ENCODE data around the gene SFT2D3. TPM values are rescaled to one million over a fixed set of nuclear protein-coding genes. Genes with fewer than 3 reads are reported as not detected.

SFT2D3 gene
- total RNA-seq, 1 donor from 2014 or later: 6.6 TPM

DNA sequence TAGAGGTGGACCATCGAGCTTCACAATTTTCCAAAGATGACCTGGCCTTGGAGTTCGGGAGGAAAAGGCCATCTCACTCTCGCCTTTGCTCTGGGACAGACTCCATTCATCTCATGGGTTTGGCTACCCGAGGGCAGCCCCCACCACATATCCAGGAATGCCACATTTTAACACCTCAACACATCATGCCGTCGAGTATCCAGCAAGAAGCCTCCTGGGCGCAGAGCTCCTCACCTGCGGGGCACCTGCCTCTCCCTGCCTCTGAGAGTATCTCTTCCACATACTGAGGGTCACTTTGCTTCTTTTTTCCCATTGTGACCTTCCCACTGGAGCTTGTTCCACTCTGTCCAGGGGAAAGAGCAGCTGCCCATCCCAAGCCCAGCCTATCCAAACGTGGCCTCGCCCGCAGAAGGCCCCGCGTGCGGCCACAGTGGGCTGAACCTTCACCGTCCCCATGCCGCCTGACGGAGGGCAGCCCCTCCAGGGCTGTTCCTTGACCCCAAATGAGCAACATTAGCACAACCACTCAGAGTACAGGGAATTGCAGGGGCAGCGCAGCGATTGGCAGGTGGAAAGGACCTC is 20.5 kb upstream of the SFT2D3 start:
- H3K27me3 Mint-ChIP-seq (ENCODE audit: insufficient read depth): peaks cover 29% of the 10 kb centered on the region
- intact Hi-C loops (cut with micrococcal nuclease): no loop called here
- no peaks in the 10 kb centered on the region for H3K9me3 Mint-ChIP-seq

DNA sequence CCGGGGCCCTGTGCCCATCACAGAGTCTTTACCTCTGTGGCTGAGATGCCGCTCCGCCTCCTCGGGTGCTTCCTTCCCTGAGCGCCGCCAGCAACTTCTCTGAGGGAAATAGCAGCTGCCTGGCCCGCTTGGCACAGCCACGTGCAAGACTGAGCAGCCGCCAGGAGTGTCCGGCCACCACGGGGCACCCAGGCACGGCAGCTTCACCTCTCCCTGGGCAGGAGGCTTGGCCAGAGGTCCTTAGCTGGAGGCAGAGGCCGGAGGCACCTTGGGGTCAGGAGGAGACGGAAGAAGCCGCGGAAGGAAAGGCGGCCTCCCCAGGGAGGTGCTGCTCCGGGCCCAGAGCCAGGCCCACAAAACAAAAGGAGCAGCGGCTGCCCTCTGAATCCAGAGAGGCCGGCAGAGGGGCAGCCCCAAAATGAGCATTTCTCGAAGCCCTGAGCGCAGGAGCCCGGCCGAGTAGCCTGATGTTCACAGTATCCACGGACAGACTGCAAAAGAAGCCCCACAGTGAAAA is 20.0 kb upstream of the SFT2D3 start:
- intact Hi-C loops (cut with micrococcal nuclease): no loop called here
- DNase-seq (ENCODE audit: low spot score): no peak
- Mint-ChIP-seq H3K9me3 (no peaks in the 10 kb centered on the region), H3K4me3 (no peak overlapping the region), H3K36me3 (ENCODE audit: low read depth) (no peaks in the 10 kb centered on the region), H3K4me1 (ENCODE audit: low read depth) (no peaks in the 10 kb centered on the region), H3K27ac (no peak overlapping the region), H3K27me3 (ENCODE audit: insufficient read depth) (peaks cover 24% of the 10 kb centered on the region)

More for the DNA sequence above, 20.5 kb upstream of the SFT2D3 start:
- Mint-ChIP-seq H3K4me1 (ENCODE audit: low read depth) (peaks cover 4% of the 10 kb centered on the region), H3K4me3 (no peak overlapping the region), H3K36me3 (ENCODE audit: low read depth) (no peaks in the 10 kb centered on the region), H3K27ac (no peak overlapping the region)
- no peak for DNase-seq (ENCODE audit: low spot score)

DNA sequence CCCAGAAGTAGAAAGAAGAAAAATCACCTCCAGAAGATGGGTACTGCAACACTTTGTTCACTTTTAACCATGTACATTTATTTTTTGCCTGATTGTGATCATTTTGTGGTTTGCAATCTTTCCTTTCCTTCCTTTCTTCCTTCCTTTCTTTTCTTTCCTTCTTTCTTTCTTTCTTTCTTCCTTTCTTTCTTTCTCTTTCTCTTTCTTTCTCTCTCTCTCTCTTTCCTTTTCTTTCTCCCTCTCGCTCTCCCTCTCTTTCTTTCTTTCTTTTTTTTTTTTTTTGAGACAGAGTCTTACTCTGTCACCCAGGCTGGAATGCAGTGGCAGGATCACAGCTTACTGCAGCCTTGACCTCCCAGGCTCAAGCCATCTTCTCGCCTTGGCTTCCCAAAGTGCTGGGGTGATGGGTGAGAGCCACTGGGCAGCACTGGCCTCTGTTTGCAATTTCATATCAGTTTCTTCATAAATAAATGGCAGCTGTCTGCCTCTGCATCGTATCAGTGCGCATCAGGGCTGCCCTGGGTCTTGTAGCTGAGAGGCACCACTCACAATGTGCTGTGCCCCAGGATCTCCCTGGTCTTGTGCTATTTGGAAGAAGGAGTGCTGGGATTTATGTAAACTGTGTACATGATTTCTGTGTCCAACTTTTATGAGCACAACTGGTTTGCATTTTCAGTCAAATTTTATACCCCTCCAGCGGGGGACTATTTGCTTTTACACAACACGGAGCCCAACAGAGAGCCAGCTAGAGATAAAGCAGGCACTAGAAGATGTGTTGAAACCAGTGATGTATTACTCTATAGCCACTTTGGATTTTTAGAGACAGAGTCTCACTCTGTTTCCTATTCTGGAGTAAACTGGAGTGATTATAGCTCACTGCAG is 19.1 kb upstream of the SFT2D3 start:
- intact Hi-C loops (cut with micrococcal nuclease): no loop called here
- H3K36me3 Mint-ChIP-seq (ENCODE audit: low read depth): no peaks in the 10 kb centered on the region
- H3K27me3 Mint-ChIP-seq (ENCODE audit: insufficient read depth): peaks cover 22% of the 10 kb centered on the region
- H3K4me3 Mint-ChIP-seq: no peak overlapping the region
- H3K9me3 Mint-ChIP-seq: no peaks in the 10 kb centered on the region
- H3K27ac Mint-ChIP-seq: no peak overlapping the region
- no peak for DNase-seq (ENCODE audit: low spot score)
- H3K4me1 Mint-ChIP-seq (ENCODE audit: low read depth): no peaks in the 10 kb centered on the region

DNA sequence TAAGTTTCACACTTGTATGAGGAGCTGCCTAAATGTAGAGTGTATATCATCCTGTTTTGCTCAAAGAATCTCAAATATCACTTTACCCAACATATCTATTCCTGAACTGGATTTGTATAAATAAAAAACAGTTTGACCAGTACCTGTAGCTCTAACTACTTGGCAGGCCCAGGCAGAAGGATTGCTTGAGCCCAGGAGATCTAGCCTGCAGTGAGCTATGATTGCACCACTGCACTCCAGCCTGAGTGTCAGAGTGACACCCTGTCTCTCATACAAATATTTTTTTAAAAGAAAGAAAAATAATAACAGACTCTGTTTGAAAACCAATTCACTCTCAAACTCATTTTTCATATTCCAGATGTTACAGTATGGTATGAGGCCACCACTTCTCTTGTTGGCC is 18.2 kb upstream of the SFT2D3 start:
- no peaks in the 10 kb centered on the region for H3K36me3 Mint-ChIP-seq (ENCODE audit: low read depth)
- H3K9me3 Mint-ChIP-seq: peaks cover 2% of the 10 kb centered on the region
- DNase-seq (ENCODE audit: low spot score): no peak
- peaks cover 15% of the 10 kb centered on the region for H3K27me3 Mint-ChIP-seq (ENCODE audit: insufficient read depth)
- H3K4me3 Mint-ChIP-seq: no peak overlapping the region
- H3K27ac Mint-ChIP-seq: no peak overlapping the region
- intact Hi-C loops (cut with micrococcal nuclease): no loop called here
- H3K4me1 Mint-ChIP-seq (ENCODE audit: low read depth): no peaks in the 10 kb centered on the region

DNA sequence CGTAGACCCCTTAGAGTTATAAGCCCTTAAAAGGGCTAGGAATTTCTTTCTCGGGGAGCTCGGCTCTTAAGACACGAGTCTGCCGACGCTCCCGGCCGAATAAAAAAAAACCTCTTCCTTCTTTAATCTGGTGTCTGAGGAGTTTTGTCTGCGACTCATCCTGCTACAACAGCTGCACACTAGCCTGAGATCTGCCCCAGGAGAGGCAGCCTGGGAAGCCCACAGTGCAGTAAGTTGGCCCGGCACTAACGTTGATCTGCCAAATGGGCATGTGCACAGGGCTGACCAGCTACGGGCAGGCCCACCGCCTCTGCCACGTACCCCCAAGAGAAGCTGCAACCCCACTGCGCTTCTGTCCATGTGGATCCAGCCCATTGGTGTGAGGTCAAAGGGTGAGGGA is 17.5 kb upstream of the SFT2D3 start:
- intact Hi-C loops (cut with micrococcal nuclease): no loop called here
- no peak overlapping the region for H3K27ac Mint-ChIP-seq
- H3K4me3 Mint-ChIP-seq: no peak overlapping the region
- no peak for DNase-seq (ENCODE audit: low spot score)
- H3K27me3 Mint-ChIP-seq (ENCODE audit: insufficient read depth): peaks cover 19% of the 10 kb centered on the region
- H3K4me1 Mint-ChIP-seq (ENCODE audit: low read depth): no peaks in the 10 kb centered on the region
- H3K36me3 Mint-ChIP-seq (ENCODE audit: low read depth): no peaks in the 10 kb centered on the region
- peaks cover 9% of the 10 kb centered on the region for H3K9me3 Mint-ChIP-seq

DNA sequence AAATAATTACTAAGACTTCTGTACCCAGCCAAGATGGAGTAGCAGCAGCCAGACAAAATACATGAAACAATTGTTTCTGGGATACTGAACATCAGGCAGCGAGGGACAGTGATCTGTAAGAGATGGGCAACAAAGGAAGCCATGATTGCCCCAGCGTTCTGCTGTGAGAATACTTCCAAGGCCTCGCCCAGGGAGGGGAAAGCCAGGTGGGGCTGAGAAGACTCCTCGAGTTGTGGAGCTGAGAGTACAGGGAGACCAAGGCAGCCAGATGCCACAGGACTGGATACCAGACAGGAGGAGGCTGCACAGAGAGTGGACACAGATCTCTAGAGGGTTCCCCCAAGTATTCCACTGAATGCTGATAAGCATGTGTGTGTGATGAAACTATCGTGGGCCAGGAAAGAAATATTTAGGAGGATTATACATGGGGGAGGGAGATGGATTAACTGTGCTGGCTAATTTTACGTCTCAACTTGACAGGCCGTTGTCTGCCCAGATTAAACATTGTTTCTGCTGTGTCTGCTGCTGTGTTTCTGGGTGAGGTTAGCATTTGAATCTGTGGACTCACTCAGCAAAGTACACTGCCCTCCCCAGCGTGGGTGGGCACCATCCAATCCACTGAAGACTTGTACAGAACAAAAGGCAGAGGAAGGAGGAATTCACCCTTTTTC is 15.8 kb upstream of the SFT2D3 start:
- intact Hi-C loops (cut with micrococcal nuclease): no loop called here
- no peak overlapping the region for H3K4me3 Mint-ChIP-seq
- H3K27me3 Mint-ChIP-seq (ENCODE audit: insufficient read depth): peaks cover 19% of the 10 kb centered on the region
- H3K27ac Mint-ChIP-seq: no peak overlapping the region
- H3K36me3 Mint-ChIP-seq (ENCODE audit: low read depth): no peaks in the 10 kb centered on the region
- H3K4me1 Mint-ChIP-seq (ENCODE audit: low read depth): no peaks in the 10 kb centered on the region
- DNase-seq (ENCODE audit: low spot score): no peak
- H3K9me3 Mint-ChIP-seq: peaks cover 14% of the 10 kb centered on the region

DNA sequence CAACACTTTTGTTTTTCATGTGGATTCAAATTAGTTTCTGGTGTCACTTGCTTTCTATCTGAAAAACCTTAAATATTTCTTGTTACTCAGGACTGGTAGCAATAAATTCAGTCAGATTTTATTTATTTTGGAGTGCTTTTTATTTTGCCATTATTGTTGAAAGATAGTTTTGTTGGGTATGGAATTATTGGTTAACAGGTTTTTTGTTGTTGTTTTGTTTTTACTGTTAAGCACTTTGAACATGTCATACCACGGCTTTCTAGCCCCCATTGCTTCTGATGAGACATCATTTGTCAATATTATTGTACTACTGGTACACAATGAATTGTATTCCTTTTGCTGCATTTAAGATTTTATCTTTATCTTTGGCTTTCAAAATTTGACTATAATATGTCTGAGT is 12.9 kb upstream of the SFT2D3 start:
- intact Hi-C loops (cut with micrococcal nuclease): no loop called here

DNA sequence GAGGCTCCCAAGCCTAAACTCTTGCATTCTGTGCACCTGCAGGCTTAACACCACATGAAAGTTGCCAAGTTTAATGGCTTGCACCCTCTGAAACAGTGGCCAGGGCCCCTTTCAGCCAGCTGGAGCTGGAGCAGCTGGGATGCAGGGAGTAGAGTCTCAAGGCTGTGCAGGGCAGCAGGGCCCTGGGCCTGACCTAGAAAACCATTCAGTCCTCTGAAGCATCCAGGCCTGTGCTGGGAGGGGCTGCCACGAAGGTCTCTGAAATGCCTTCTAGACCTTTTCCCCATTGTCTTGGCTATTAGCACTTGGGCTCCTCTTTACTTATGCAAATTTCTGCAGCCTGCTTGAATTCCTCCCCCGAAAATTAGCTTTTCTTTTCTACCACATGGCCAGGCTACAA is 10.6 kb upstream of the SFT2D3 start:
- DNase-seq (ENCODE audit: low spot score): no peak
- H3K4me1 Mint-ChIP-seq (ENCODE audit: low read depth): no peaks in the 10 kb centered on the region
- peaks cover 33% of the 10 kb centered on the region for H3K9me3 Mint-ChIP-seq
- intact Hi-C loops (cut with micrococcal nuclease): no loop called here
- no peak overlapping the region for H3K4me3 Mint-ChIP-seq
- no peak overlapping the region for H3K27ac Mint-ChIP-seq
- no peaks in the 10 kb centered on the region for H3K36me3 Mint-ChIP-seq (ENCODE audit: low read depth)
- H3K27me3 Mint-ChIP-seq (ENCODE audit: insufficient read depth): peaks cover 13% of the 10 kb centered on the region

More for the DNA sequence above, 12.9 kb upstream of the SFT2D3 start:
- no peak for DNase-seq (ENCODE audit: low spot score)
- no peaks in the 10 kb centered on the region for H3K4me1 Mint-ChIP-seq (ENCODE audit: low read depth)
- H3K36me3 Mint-ChIP-seq (ENCODE audit: low read depth): no peaks in the 10 kb centered on the region
- H3K27ac Mint-ChIP-seq: no peak overlapping the region
- H3K9me3 Mint-ChIP-seq: peaks cover 33% of the 10 kb centered on the region
- peaks cover 17% of the 10 kb centered on the region for H3K27me3 Mint-ChIP-seq (ENCODE audit: insufficient read depth)
- no peak overlapping the region for H3K4me3 Mint-ChIP-seq

DNA sequence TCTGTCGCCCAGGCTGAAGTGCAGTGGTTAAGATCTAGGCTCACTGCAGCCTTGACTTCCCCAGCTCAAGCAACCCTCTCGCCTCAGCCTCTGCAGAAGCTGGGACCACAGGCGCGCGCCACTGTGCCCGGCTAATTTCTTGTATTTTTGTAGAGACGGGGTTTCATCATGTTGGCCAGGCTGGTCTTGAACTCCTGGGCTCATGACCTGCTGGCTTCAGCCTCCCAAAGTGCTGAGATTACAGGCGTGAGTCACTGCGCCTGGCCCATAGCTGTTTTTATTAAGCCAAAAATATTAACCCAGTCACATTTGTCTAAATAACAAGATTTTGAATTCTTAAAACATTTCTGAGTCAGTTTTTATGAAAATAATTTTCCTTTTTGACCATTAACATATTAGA is 6.3 kb upstream of the SFT2D3 start:
- intact Hi-C loops (cut with micrococcal nuclease): loop anchor here (5.0 kb wide), 1 partner anchor 103 kb away; no protein-coding TSS in a partner anchor
- Mint-ChIP-seq H3K27ac (no peak overlapping the region), H3K27me3 (ENCODE audit: insufficient read depth) (no peaks in the 10 kb centered on the region), H3K36me3 (ENCODE audit: low read depth) (no peaks in the 10 kb centered on the region), H3K4me3 (no peak overlapping the region), H3K9me3 (peaks cover 20% of the 10 kb centered on the region), H3K4me1 (ENCODE audit: low read depth) (peaks cover under 1% of the 10 kb centered on the region)
- DNase-seq (ENCODE audit: low spot score): no peak

DNA sequence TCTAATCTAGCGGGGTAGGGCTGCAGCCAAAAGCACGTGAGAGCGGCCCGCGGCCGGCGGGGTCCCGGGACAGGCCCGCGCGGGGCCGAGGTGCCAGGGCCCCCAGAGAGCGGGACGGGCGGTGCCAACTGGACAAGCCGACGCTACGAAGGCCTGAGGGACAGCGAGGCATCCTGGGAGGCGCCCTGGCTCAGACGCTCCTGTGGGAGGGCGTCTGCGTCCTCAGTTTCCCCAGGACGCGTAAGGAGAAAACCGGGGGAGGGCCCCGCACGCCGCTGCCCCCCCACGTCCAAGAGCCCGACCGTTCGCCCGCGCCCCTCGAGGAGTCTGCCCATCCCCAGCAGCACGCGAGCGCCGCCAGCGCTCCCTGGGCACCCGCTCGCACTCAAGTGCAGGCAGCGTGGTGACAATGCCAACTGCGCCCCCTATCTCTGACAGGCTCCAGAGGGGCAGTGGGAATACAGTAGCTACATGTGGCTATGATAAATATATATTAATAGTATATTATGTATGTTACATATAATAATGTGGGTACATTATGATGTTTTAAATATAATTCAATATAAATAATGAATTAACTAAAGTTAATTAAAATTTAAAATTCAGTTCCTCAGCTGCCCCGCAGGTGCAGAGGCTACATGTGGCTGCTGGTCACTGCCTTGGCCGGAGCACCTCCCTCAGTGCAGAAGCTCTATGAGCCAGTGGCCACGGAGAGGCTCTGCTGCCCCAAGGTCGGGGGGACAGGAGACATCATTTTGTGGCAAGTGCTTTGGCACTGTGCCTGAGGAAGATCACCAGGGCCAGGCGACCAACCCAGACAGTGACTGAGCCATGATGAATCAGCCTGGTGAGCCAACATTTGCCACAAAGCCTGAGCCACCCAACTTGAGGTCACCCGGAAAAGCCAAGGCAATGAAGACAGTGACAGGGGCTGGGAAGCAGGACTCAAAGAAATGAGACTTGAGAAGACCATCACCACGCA is 5.5 kb upstream of the SFT2D3 start:
- DNase-seq (ENCODE audit: low spot score): no peak
- H3K9me3 Mint-ChIP-seq: peaks cover 18% of the 10 kb centered on the region
- H3K27ac Mint-ChIP-seq: no peak overlapping the region
- H3K4me3 Mint-ChIP-seq: no peak overlapping the region
- peaks cover 9% of the 10 kb centered on the region for H3K4me1 Mint-ChIP-seq (ENCODE audit: low read depth)
- intact Hi-C loops (cut with micrococcal nuclease): loop anchor here (5.0 kb wide), 1 partner anchor 103 kb away; no protein-coding TSS in a partner anchor
- H3K27me3 Mint-ChIP-seq (ENCODE audit: insufficient read depth): no peaks in the 10 kb centered on the region
- H3K36me3 Mint-ChIP-seq (ENCODE audit: low read depth): no peaks in the 10 kb centered on the region

DNA sequence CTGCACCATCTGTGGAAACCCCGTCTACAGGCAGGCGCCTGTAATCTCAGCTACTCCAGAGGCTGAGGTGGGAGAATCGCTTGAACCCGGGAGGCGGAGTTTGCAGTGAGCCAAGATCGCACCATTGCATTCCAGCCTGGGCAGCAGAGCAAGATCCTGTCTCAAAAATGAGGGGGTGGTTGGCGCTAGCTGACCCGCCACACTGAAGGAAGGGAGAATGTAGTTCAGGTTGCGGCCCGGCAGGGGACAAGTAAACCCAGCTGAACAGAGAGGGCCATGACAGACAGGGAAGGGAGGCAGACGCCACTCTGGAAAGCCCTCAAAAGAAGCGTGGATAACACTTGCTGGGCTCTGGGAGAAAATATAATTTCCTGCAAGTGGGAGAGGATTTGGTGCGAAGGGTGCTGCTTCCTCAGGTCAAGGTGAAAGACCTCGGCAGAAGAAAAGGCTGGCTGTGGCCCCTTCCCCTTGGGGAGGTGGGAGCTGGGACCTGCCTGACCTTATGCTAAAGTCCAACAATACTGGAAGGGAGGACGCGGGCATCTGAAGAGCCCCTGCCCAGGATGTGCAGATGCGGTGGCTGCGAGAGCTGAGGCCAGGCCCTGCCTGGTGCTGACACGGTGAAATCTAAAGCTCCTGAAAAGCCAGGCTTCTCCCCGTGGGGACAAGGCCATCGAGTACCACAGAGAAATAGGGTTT is 3.7 kb upstream of the SFT2D3 start:
- H3K27ac Mint-ChIP-seq: no peak overlapping the region
- no peak for DNase-seq (ENCODE audit: low spot score)
- intact Hi-C loops (cut with micrococcal nuclease): loop anchor here (5.0 kb wide), 1 partner anchor 105 kb away; no protein-coding TSS in a partner anchor
- H3K4me3 Mint-ChIP-seq: no peak overlapping the region
- H3K4me1 Mint-ChIP-seq (ENCODE audit: low read depth): peaks cover 20% of the 10 kb centered on the region
- peaks cover 5% of the 10 kb centered on the region for H3K36me3 Mint-ChIP-seq (ENCODE audit: low read depth)
- no peaks in the 10 kb centered on the region for H3K9me3 Mint-ChIP-seq
- no peaks in the 10 kb centered on the region for H3K27me3 Mint-ChIP-seq (ENCODE audit: insufficient read depth)
